Retina (tissue), 1 donor: ENCODE data around the gene PKD2L2.
"Not testable (repeated sequence)": the region's sequence is repeated elsewhere in the genome, so short reads cannot be mapped to it uniquely, and the experiment has no call there.

Experiments
- DNase-seq: peaks from one replicate; pipeline ENCODE4 v3.0.0-alpha.2; 2016

The PKD2L2 gene

DNA sequence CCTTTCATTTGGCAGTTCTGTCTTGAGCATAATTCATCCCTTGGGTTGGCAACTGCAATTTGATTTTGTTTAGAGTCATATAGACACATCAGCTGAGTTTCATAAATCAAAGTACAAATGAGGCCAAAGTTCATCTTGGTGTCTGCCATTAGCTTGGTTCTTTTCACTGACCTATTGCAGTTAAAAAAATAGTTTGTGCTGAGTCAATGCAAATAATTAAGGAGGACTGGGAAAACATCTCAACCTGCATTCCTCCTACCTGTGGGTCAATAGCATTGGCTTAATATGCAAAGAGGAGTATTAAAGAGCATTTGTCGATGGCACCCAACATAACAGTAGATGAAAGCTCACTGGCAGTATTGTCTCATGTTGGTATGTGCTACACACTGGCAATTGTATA lies 1.6 kb downstream of the PKD2L2 start:
- no peak for DNase-seq

GRCh38 chr5:137891849-137892248 lies 2.6 kb downstream of the PKD2L2 start:
- DNase-seq: no peak

DNA sequence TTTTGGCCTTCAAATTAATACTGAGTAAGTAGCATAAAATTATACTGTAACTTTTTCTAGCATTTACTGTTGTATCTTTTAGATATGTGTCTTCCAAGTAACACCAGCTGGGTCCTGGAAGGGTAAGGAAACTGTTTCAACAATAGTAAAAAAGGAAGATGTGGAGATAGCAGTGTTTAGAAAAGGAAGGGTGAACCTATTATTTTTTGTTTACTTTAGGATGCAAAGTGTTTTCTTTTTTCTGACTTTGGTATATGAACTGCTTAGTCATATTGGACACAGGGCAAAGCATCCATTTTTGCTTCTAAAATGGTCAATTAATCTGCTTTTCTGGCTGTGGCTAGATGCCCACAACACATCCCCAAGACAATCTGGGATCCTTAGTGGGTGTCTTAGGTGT lies 5.3 kb downstream of the PKD2L2 start:
- DNase-seq: no peak

DNA sequence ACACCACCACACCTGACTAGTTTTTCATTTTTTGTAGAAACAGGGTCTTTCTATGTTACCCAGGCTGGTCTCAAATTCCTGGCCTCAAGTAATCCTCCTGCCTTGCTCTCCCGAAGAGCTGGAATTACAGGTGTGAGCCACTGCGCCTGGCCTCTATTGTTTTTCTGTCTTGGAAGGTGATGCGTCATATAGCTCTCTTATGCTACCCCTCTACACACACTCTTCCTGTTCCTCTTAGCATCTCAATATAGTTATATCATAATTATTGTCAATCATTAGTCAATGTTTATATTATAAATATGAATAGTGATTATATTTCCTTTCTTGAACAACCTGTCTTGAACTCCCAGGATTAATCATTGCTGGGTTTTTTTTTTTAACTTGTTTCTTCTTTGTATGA lies 7.3 kb downstream of the PKD2L2 start:
- DNase-seq: no peak

DNA sequence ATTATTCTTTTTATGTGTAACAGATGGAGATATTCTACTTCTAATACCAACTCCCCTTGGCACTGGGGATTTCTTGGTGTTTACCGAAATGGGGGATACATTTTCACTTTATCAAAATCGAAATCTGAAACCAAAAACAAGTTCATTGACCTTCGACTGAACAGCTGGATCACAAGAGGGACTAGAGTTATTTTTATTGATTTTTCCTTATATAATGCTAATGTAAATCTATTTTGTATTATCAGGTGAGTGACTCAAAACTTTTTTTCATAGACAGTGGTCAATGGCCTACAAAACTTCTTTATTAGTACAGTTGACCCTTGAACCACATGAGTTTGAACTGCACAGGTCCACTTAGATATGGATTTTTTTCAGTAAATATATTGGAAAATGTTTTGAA lies 10.2 kb downstream of the PKD2L2 start:
- no peak for DNase-seq

- DNase-seq: no peak
Observed at GRCh38 chr5:137901011-137901817, 12.0 kb downstream of the PKD2L2 start.

GRCh38 chr5:137902408-137903133 lies 13.3 kb downstream of the PKD2L2 start:
- no peak for DNase-seq

- DNase-seq: no peak
Observed at GRCh38 chr5:137914758-137915157, 25.5 kb downstream of the PKD2L2 start.

- no peak for DNase-seq
Observed at GRCh38 chr5:137916923-137917322, 27.7 kb downstream of the PKD2L2 start.

DNA sequence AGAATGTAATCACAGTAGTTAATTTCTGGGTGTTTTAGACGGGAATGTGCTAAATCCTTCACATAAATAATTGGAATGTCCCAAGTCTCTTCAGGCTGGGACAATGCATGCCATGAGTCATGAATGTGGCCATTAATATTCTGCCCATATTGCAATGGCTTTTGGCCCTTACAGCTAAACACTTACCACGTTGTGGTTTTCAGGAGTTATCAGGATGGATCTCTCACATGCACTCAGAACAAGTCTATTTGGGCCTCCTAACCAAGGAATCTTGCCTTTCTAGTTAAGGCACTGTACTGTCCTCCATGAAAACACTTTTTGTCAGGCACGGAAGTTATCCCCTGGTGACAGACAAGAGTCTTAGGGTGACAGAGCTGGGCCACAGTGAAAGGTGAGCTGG lies 32.7 kb downstream of the PKD2L2 start:
- DNase-seq: no peak

- DNase-seq: no peak
Observed at GRCh38 chr5:137923856-137924255, 34.6 kb downstream of the PKD2L2 start.

DNA sequence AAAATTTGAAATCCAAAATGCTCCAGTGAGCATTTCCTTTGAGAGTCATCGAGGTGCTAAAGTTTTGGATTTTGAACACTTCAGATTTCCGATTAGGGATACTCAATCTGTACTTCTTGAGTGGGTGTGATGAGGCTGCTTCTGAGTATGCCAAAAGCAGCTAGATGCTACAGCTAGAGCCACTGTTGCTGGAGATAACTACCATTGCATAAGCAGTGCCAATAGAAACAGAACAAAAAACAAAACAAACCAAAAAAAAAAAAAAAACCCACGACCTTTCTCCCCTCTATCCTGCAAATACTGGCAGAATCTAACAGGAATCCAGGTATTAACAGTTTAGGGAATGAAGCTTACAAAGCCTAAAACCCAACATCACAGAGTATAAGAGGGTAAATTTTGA lies 43.5 kb downstream of the PKD2L2 start:
- DNase-seq: no peak

- DNase-seq: no peak
Observed at GRCh38 chr5:137933491-137933911, 44.2 kb downstream of the PKD2L2 start.

GRCh38 chr5:137935190-137935589 lies 45.9 kb downstream of the PKD2L2 start:
- DNase-seq: no peak

GRCh38 chr5:137935694-137936093 lies 46.4 kb downstream of the PKD2L2 start:
- DNase-seq: no peak

DNA sequence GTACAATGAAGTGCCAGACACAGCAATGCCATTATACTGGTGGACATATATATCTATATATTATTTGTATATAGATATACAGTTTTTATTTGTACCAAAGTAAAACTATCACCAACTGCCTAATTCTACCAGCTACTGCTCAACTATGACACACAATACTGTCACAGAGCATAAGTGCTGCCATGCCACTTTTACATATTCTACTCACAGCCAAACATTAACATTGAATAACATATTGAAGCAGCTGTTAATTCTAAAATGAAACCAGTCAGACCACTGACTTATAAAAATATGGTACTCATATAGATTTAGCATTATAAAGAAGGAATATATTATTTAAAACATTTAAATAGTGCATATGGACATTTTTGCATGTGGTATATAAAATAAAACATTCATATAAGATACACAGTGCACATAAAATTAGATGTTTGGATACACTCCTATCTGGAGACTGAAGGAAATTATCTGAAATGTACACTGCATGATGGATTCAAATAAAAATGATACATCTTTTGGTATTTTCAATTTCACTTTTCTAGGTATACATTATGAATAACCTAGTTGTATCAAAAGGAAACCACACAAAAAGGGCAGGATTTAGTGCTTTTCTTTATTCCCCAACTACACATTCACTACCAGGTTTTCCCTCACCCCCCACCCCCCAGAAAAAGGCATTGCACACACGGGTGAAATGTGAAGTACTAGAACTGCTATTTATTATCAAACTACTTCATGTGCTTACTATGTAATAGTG lies 48.9 kb downstream of the PKD2L2 start:
- no peak for DNase-seq

GRCh38 chr5:137938751-137939143 lies 49.5 kb downstream of the PKD2L2 start:
- no peak for DNase-seq

DNA sequence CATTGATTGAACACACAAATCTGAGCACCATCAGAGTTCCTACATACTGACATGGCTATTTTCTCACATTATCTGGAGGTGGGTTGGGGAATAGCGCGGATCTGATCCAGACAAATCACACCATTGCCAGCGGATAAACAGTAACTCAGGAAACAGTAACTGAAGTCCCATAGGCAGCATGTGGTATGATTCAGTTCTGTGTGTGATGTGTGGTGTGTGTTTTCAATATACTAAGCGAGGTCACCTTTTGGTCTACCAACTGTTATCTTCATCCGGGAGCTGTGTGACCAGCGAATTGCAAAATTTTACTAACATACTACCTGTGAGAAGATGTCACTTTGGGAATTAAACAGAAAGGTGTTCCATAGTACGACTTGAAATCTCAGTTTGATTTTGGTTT lies 50.1 kb downstream of the PKD2L2 start:
- DNase-seq: no peak

GRCh38 chr5:137944280-137944679 lies 55.0 kb downstream of the PKD2L2 start:
- DNase-seq: not testable (repeated sequence)

GRCh38 chr5:137945825-137946224 lies 56.6 kb downstream of the PKD2L2 start:
- no peak for DNase-seq

DNA sequence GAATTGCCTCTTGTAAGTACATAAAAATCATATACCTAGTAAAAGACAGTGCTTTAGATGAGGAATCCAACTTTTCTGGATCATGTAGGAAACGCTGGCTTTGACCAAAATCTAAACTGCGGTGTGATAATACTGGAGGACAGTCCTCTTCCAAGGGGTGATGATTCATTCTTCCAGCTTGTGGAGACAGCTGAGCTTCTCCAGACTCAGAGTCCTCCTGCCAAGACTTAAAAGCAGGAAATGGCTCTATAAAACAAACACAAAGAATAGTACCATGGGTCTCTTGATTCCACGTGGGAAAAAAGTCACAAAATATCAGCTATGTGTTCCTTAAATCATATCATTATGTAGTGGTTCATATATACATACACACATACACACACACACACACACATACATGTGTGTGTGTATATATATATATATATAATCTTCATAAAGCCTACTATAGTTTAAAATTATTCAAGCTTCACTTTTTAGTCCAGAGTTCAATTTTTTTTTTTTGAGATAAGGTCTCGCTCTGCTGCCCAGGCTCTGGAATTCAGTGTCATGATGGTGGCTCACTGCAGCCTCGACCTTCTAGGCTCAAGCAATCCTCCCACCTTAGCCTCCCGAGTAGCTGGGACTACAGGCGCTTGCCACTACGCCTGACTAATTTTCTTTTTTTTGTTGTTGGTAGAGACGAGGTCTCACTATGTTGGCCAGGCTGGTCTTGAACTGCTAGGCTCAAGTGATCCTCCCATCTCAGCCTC lies 65.0 kb downstream of the PKD2L2 start:
- DNase-seq: no peak

- DNase-seq: no peak
Observed at GRCh38 chr5:137957948-137958347, 68.7 kb downstream of the PKD2L2 start.

DNA sequence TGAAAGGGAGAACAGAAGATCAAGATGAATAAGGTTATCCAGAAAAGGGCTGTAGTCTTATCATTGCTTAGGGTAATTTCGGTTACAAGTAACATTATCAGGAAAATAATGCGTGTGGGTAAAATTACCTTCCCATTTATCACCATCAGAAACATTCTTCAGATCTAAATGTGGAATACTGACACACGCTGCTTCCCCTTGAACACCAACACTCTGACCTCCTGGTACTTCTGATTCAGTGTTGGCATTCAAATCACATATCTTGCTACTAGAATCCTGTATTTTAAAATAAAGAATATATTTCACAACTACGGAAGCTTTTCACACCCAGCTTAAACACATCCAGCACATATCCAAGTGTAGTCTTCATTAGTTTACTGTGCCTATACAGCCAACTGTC lies 70.2 kb downstream of the PKD2L2 start:
- DNase-seq: no peak
